ENCODE results near the gene FYN. TPM values are rescaled to one million over a fixed set of nuclear protein-coding genes. Genes with fewer than 3 reads are reported as not detected.

The FYN gene
- total and polyA plus RNA-seq, 9 of the 15 experiments (the other 6 are each of a cell fraction or from before 2014, with no cell fraction given) = 2.9 to 22.1 (median 11.4) TPM

DNA sequence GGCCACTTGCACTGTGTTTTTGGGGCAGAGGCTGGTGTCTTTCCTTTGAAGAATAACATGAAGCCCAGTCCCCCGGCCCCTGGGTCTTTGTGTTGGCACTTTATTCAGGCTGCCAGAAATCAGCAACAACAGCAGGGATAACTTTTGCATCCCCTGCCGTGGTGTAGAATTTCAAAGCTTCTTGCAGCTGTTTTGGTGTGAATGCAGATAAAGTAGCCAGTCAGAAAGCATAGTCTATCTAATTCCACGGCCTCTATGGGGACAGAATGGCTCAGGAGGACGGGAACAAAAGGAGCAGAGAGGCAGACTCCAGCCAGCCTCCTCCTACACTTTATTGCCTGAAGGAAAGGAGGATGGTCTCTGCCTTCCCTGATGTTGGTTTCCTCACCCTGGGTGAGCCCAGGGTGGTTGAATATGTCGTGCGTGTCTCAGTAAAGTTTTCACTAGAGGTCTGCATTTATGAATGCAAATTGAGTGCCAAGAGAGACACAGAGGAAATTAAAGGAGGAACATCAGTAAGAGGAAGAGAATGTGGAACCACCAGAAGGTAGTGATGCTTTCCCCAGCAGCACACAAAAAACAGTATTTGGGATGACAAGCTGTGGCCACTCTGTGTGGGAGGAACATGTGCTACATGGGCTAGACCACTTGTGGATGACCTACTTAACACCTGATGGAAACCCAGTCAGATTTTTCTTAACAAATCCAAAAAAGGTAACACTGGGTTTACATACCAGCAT, 141.6 kb downstream of the FYN start:
- H4K20me1 ChIP-seq (replicated peaks; ENCODE audit: control insufficient read depth, insufficient read depth, low read length) = no peaks in the 10 kb centered on the region
- H3K27me3 ChIP-seq (ENCODE audit: control insufficient read depth in 2 of 2, insufficient read depth in 2 of 2, low read length in 2 of 2) = peaks cover 3 to 30% of the 10 kb centered on the region in 2 experiments; a peak in 4 of 5 replicates
- no peaks in the 10 kb centered on the region for H3K79me2 ChIP-seq (ENCODE audit: control insufficient read depth, insufficient read depth, low read length)
- ChIA-PET CTCF (ENCODE audit: low intra/inter-chr PET ratio) (no interaction called here), POLR2A (no interaction called here)
- DNase-seq (ENCODE audit: extremely low read depth in 1 of 4, low spot score in 3 of 4) (peak in 1 of 4 experiments; percentile 6), FAIRE-seq (no peak), ATAC-seq (no peak)
- no peak overlapping the region for H2AFZ ChIP-seq (ENCODE audit: low read depth, low read length)
- no peak overlapping the region for H3K9ac ChIP-seq (ENCODE audit: insufficient read depth in 1 of 2, low read depth in 2 of 2, low read length in 2 of 2)
- in situ Hi-C loops (cut with MboI) (no loop called here), intact Hi-C loops (cut with micrococcal nuclease) (no loop called here)
- no peaks in the 10 kb centered on the region; the same call in 1 of the 2 replicates for H3K9me3 ChIP-seq (replicated peaks; ENCODE audit: control insufficient read depth, insufficient read depth, low read depth, low read length)
- no TSS peak for BruUV-seq (replicated peaks)
- H3K9me1 ChIP-seq (ENCODE audit: control insufficient read depth, insufficient read depth, low read length) = no peaks in the 10 kb centered on the region
- H3K27ac ChIP-seq (ENCODE audit: extremely low read depth, low read depth, low read length) = no peak overlapping the region
- H3K4me3 ChIP-seq = no peak overlapping the region
- 9% methylated on average over 6 of the region's 6 CpGs for WGBS (ENCODE audit: insufficient coverage, low coverage, missing lambda C conversion rate)
- H3K4me1 ChIP-seq (replicated peaks in 1 of 2; ENCODE audit: control insufficient read depth in 2 of 2, insufficient read depth in 2 of 2, low read length in 2 of 2) = no peaks in the 10 kb centered on the region
- H3K4me2 ChIP-seq (ENCODE audit: insufficient read depth, low read length) = no peak overlapping the region
- no peaks in the 10 kb centered on the region for H3K36me3 ChIP-seq (ENCODE audit: control insufficient read depth, insufficient read depth, low read length)
- TF ChIP-seq HOXB6 (CRISPR knock-in tag; IDR thresholded peaks at IDR 0.05; ENCODE audit: borderline replicate concordance) (no peak), ZBTB49 (CRISPR knock-in tag; IDR thresholded peaks at IDR 0.05; ENCODE audit: borderline replicate concordance) (no peak), MXI1 (IDR thresholded peaks at IDR 0.05; ENCODE audit: low read depth, low read length) (no peak), ZEB2 (IDR thresholded peaks at IDR 0.05) (no peak), HNRNPUL1 (IDR thresholded peaks at IDR 0.05; ENCODE audit: low read length) (no peak), POU5F1 (IDR thresholded peaks at IDR 0.05; ENCODE audit: borderline replicate concordance, low read depth, low read length, partially characterized antibody) (no peak), XRCC5 (IDR thresholded peaks at IDR 0.05; ENCODE audit: low read depth, low read length) (no peak), ZNF699 (CRISPR knock-in tag; IDR thresholded peaks at IDR 0.05; ENCODE audit: insufficient replicate concordance) (no peak), ZC3H8 (IDR thresholded peaks at IDR 0.05) (no peak), ZBTB26 (CRISPR knock-in tag; IDR thresholded peaks at IDR 0.05) (no peak), ARNT (IDR thresholded peaks at IDR 0.05) (no peak)
- TF ChIP-seq, protein P1, sequence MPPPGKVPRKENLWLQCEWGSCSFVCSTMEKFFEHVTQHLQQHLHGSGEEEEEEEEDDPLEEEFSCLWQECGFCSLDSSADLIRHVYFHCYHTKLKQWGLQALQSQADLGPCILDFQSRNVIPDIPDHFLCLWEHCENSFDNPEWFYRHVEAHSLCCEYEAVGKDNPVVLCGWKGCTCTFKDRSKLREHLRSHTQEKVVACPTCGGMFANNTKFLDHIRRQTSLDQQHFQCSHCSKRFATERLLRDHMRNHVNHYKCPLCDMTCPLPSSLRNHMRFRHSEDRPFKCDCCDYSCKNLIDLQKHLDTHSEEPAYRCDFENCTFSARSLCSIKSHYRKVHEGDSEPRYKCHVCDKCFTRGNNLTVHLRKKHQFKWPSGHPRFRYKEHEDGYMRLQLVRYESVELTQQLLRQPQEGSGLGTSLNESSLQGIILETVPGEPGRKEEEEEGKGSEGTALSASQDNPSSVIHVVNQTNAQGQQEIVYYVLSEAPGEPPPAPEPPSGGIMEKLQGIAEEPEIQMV (tag; conservative IDR thresholded peaks at IDR 0.05; ENCODE audit: low read depth) = no peak

Data from K562 (cell line).